Karpas-422 (cell line): Measurements from ENCODE around the gene RPL41. TPM values are rescaled to one million over a fixed set of nuclear protein-coding genes. Genes with fewer than 3 reads are reported as not detected.

Experiments used
- DNase-seq: peaks from one replicate; pipeline ENCODE4 v3.0.0-alpha.2; 2015
- H2AFZ ChIP-seq: fragments of 200-600 bp; sonication (generic); 2 replicates; pipeline ENCODE4 v1.6.1; 2014; ENCODE audit warnings: antibody characterized with exemption, low read length, mixed read lengths
- H3K27ac ChIP-seq: fragments of 200-600 bp; sonication (generic); 2 replicates; pipeline ENCODE4 v1.5.1; 2014; ENCODE audit warnings: mild to moderate bottlenecking, low read length, moderate library complexity
- H3K27me3 ChIP-seq: fragments of 200-600 bp; sonication (generic); 2 replicates; pipeline ENCODE4 v1.6.1; 2014; ENCODE audit warnings: low read length, mixed read lengths
- H3K36me3 ChIP-seq: fragments of 200-600 bp; sonication (generic); 2 replicates; pipeline ENCODE4 v1.6.1; 2014; ENCODE audit warnings: low read length, mixed read lengths; ENCODE audit not compliant: insufficient read depth
- H3K4me1 ChIP-seq: fragments of 200-600 bp; sonication (generic); 2 replicates; pipeline ENCODE4 v1.6.1; 2014; ENCODE audit warnings: mild to moderate bottlenecking, low read length, mixed read lengths
- H3K4me2 ChIP-seq: fragments of 200-600 bp; sonication (generic); 2 replicates; pipeline ENCODE4 v1.6.1; 2014; ENCODE audit warnings: low read length, low read depth, mild to moderate bottlenecking; ENCODE audit not compliant: poor library complexity, severe bottlenecking
- H3K4me3 ChIP-seq: fragments of 200-600 bp; sonication (generic); 2 replicates; pipeline ENCODE4 v1.5.1; 2014; ENCODE audit warnings: mild to moderate bottlenecking, antibody characterized with exemption, low read length, mixed read lengths
- H3K79me2 ChIP-seq: fragments of 200-600 bp; sonication (generic); 2 replicates; pipeline ENCODE4 v1.6.1; 2014; ENCODE audit warnings: mild to moderate bottlenecking, low read length, mixed read lengths
- H3K9ac ChIP-seq: fragments of 200-600 bp; sonication (generic); 2 replicates; pipeline ENCODE4 v1.6.0; 2014; ENCODE audit warnings: low read length
- H3K9me2 ChIP-seq: fragments of 200-600 bp; sonication (generic), shearing (Covaris generic); replicated peaks from 2 replicates; pipeline ENCODE4 v1.6.0; 2014; ENCODE audit warnings: mild to moderate bottlenecking, low read length, moderate library complexity; ENCODE audit not compliant: insufficient read depth
- H3K9me3 ChIP-seq: fragments of 300-700, 200-600 bp; sonication (generic); 2 replicates; pipeline ENCODE4 v1.6.1; 2014; ENCODE audit warnings: low read length, mixed read lengths
- H4K20me1 ChIP-seq: fragments of 200-600 bp; sonication (generic); 2 replicates; pipeline ENCODE4 v1.6.1; 2014; ENCODE audit warnings: mild to moderate bottlenecking, antibody characterized with exemption, low read length, low read depth; ENCODE audit not compliant: insufficient read depth
- total RNA-seq: library from RNA; depleted of rRNA; stranded (reverse); fragments of >200 nt; shearing (Covaris generic); gene quantifications from 2 replicates; pipeline ENCODE4 v1.2.3, GENCODE V29; 2014; ENCODE audit warnings: low replicate concordance

Gene RPL41
- total RNA-seq, 1 experiment from 2014 or later: 7,506 TPM

DNA sequence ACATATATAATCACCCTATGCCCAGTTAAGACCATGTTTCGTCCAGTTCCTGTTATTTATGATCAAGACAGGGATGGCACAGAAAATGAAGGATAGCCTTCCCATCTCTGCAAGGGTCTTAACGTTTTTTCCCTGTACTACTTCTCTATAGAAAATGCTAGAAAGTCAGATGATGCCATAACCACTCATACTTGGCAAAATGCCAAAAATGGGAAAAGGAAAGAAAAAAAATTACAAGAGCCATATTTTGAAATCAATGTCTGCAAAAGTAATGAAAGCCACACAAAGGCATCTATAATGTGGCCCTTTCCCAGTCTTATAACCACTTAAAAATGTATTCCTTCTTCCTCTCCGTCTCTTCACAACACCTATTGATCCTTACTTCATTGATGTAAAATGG lies 34.1 kb downstream of the RPL41 start:
- Histone ChIP-seq H3K9me3 (no peaks in the 10 kb centered on the region), H3K27me3 (no peaks in the 10 kb centered on the region), H3K9ac (no peak overlapping the region), H3K36me3 (no peaks in the 10 kb centered on the region), H3K4me2 (peak overlapping the region; percentile 89), H3K27ac (no peak overlapping the region), H3K79me2 (peaks cover 13% of the 10 kb centered on the region; the same call in 1 of the 2 replicates), H3K4me3 (no peak overlapping the region), H3K9me2 (no peaks in the 10 kb centered on the region), H3K4me1 (peaks cover 29% of the 10 kb centered on the region), H2AFZ (no peak overlapping the region), H4K20me1 (no peaks in the 10 kb centered on the region)
- DNase-seq: peak; percentile 57

DNA sequence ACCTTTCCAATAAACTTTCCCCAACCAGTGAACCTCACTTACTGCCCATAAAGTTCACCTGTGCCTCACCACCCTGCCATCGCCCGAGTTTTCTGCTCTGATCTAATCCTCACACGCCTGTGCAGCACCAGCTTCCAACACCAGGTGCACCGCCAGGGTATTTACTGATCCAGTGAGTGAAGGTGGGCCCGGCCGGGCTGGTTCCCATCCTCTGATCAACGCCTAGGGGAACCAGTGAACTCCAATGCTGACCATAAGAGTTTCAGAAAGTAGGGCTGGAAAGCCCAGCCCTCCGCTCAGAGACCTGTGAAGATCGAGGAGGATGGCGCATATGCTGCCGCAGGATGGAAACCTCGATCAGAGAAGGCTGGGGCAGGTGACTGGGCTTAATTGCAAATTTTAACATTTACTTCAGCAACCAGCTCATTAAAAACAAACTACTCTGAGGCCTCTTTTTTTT lies 35.3 kb downstream of the RPL41 start:
- no peaks in the 10 kb centered on the region for H3K27me3 ChIP-seq
- H3K27ac ChIP-seq: peak overlapping the region; percentile 91
- H3K9ac ChIP-seq: peak overlapping the region; percentile 89
- DNase-seq: peak; percentile 90
- H3K79me2 ChIP-seq: peaks cover 13% of the 10 kb centered on the region; the same call in 1 of the 2 replicates
- H3K9me2 ChIP-seq: no peaks in the 10 kb centered on the region
- H3K4me3 ChIP-seq: peak overlapping the region; percentile 83
- H3K4me1 ChIP-seq: peaks cover 29% of the 10 kb centered on the region
- peak overlapping the region; percentile 39 for H2AFZ ChIP-seq
- no peaks in the 10 kb centered on the region for H3K36me3 ChIP-seq
- H4K20me1 ChIP-seq: no peaks in the 10 kb centered on the region
- peak overlapping the region; percentile 89 for H3K4me2 ChIP-seq
- no peaks in the 10 kb centered on the region for H3K9me3 ChIP-seq

DNA sequence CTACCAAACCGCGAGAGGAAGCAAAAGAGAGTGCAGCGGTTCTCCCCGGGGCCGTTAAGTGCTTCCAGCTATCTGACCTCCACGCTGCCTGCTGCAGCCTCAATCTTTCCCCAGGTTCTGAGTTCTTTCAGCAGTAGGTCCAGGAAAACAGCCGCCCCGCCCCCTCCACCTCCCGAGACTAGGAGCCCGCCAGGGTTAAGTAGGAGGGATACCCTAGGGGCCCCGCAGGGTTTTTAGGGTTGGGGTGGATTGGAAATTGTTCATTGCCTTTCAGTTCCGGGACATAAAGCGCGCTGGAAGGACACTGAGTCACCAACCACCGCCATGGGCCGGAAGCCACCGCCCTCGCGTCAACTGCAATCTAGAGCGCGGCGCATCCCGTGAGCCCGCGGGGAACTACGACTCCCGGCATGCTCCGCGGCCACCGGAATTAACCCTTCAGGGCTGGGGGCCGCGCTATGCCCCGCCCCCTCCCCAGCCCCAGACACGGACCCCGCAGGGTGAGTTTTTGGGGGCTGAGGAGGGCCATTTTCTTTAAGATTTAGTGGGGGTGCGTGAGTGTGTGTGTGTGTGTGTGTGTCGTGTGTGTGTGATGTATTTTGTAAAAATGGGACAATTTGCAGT lies 35.8 kb downstream of the RPL41 start, which contains the start of gene MYL6B:
Gene MYL6B, plus strand, starts transcription at position 456 of the 624 bp plus-strand sequence. CDS start 1,332 bp downstream, outside the sequence.
- peak within 1 kb of the TSS; percentile 83 for H3K4me3 ChIP-seq
- H3K27me3 ChIP-seq: no peaks in the 10 kb centered on the region
- DNase-seq: peak; percentile 98
- peak within 1 kb of the TSS; percentile 89 for H3K4me2 ChIP-seq
- H3K9me2 ChIP-seq: no peaks in the 10 kb centered on the region
- no peaks in the 10 kb centered on the region for H3K9me3 ChIP-seq
- H3K9ac ChIP-seq: peak within 1 kb of the TSS; percentile 89
- peaks cover 35% of the 10 kb centered on the region for H3K4me1 ChIP-seq
- H2AFZ ChIP-seq: peak within 1 kb of the TSS; percentile 39
- H3K79me2 ChIP-seq: peaks cover 13% of the 10 kb centered on the region; the same call in 1 of the 2 replicates
- H4K20me1 ChIP-seq: no peaks in the 10 kb centered on the region
- H3K27ac ChIP-seq: peak within 1 kb of the TSS; percentile 91
- H3K36me3 ChIP-seq: no peaks in the 10 kb centered on the region

GRCh38 chr12:56152756-56153677 lies 36.6 kb downstream of the RPL41 start:
- Histone ChIP-seq H3K36me3 (no peaks in the 10 kb centered on the region), H3K9ac (peak overlapping the region; percentile 89), H3K4me1 (peaks cover 38% of the 10 kb centered on the region), H3K79me2 (peaks cover 13% of the 10 kb centered on the region; the same call in 1 of the 2 replicates), H3K4me3 (peak overlapping the region; percentile 83), H3K9me2 (no peaks in the 10 kb centered on the region), H3K27me3 (no peaks in the 10 kb centered on the region), H3K4me2 (peak overlapping the region; percentile 89), H3K27ac (0 out of 2 replicates have a peak overlapping the region, but pooled peaks have one; percentile 14), H3K9me3 (no peaks in the 10 kb centered on the region), H2AFZ (no peak overlapping the region), H4K20me1 (no peaks in the 10 kb centered on the region)
- DNase-seq: no peak

DNA sequence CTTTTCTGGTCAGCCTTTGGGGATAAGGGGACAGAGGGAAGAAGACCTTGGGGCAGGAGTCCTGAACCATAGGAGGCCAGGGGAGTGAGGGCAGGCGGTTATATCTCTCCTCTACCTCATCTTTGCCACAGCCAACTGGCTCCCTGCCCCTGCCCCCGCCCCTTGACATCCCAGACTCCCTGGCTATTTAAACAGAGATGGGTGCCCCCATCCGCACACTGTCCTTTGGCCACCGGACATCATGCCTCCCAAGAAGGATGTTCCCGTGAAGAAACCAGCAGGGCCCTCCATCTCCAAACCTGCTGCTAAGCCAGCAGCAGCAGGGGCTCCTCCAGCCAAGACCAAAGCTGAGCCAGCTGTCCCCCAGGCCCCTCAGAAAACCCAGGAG lies 37.2 kb downstream of the RPL41 start:
- peaks cover 19% of the 10 kb centered on the region for H3K79me2 ChIP-seq
- no peaks in the 10 kb centered on the region for H4K20me1 ChIP-seq
- no peaks in the 10 kb centered on the region for H3K9me3 ChIP-seq
- H2AFZ ChIP-seq: no peak overlapping the region
- H3K9me2 ChIP-seq: no peaks in the 10 kb centered on the region
- no peaks in the 10 kb centered on the region for H3K27me3 ChIP-seq
- peak overlapping the region; percentile 83; the same call in 1 of the 2 replicates for H3K4me3 ChIP-seq
- H3K4me1 ChIP-seq: peaks cover 38% of the 10 kb centered on the region
- H3K9ac ChIP-seq: peak overlapping the region; percentile 89
- H3K36me3 ChIP-seq: no peaks in the 10 kb centered on the region
- peak overlapping the region; percentile 89 for H3K4me2 ChIP-seq
- no peak for DNase-seq
- peak overlapping the region; percentile 14; the same call in 1 of the 2 replicates for H3K27ac ChIP-seq

GRCh38 chr12:56154246-56154771 lies 37.9 kb downstream of the RPL41 start:
- peaks cover 25% of the 10 kb centered on the region for H3K79me2 ChIP-seq

DNA sequence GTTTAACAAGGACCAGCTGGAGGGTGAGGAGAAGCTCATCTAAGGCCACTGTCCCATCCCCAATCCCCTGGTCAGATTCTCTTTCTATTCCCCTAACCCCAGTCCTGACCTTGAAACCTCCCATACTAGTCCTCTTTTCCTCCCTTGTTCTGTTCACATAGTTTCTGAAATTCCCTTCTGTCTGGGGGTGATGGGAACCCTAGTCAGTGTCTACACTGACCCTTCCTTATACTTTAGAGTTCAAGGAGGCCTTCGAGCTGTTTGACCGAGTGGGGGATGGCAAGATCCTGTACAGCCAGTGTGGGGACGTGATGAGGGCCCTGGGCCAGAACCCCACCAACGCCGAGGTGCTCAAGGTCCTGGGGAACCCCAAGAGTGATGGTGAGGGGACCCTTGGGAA lies 38.4 kb downstream of the RPL41 start:
- Histone ChIP-seq H3K4me1 (peaks cover 45% of the 10 kb centered on the region), H2AFZ (no peak overlapping the region), H3K27ac (no peak overlapping the region), H3K9me3 (no peaks in the 10 kb centered on the region), H4K20me1 (peaks cover 2% of the 10 kb centered on the region; the same call in 1 of the 2 replicates), H3K4me2 (no peak overlapping the region), H3K9ac (peak overlapping the region; percentile 89; the same call in 1 of the 2 replicates), H3K79me2 (peaks cover 30% of the 10 kb centered on the region), H3K27me3 (no peaks in the 10 kb centered on the region), H3K9me2 (no peaks in the 10 kb centered on the region), H3K36me3 (peaks cover 2% of the 10 kb centered on the region), H3K4me3 (no peak overlapping the region)
- DNase-seq: no peak

More at GRCh38 chr12:56154246-56154771, 37.9 kb downstream of the RPL41 start:
- Histone ChIP-seq H3K4me3 (no peak overlapping the region), H3K36me3 (no peaks in the 10 kb centered on the region), H3K27me3 (no peaks in the 10 kb centered on the region), H3K27ac (peak overlapping the region; percentile 14; the same call in 1 of the 2 replicates), H3K4me1 (peaks cover 40% of the 10 kb centered on the region), H3K9me3 (no peaks in the 10 kb centered on the region), H4K20me1 (no peaks in the 10 kb centered on the region), H3K9ac (peak overlapping the region; percentile 89), H3K9me2 (no peaks in the 10 kb centered on the region), H2AFZ (no peak overlapping the region), H3K4me2 (peak overlapping the region; percentile 89)
- DNase-seq: peak; percentile 54
